Measurements from ENCODE around the gene TMEM63A.

DNA sequence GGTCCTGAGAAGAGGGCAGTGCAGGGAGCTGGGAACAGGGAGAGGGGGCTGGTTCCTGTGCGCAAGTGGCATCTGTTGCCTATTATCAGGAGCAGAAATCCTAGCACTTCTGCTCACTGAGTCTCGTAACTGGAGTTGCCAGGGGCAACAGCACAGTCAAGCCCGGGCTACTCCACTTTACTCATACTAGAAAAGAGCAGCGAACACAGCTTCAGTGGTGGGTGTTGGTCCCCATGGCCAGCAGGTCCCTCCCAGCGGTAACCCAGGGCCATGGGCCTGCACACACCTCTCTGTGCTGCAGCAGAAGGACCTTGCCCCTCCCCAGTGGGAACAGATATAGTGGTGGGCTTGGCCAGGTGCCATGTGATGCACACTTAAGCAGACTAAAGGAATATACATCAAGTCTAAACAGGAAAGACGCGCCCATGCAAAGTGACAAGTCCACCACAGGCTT is 33.4 kb upstream of the TMEM63A start:
- TF ChIP-seq, protein P1, sequence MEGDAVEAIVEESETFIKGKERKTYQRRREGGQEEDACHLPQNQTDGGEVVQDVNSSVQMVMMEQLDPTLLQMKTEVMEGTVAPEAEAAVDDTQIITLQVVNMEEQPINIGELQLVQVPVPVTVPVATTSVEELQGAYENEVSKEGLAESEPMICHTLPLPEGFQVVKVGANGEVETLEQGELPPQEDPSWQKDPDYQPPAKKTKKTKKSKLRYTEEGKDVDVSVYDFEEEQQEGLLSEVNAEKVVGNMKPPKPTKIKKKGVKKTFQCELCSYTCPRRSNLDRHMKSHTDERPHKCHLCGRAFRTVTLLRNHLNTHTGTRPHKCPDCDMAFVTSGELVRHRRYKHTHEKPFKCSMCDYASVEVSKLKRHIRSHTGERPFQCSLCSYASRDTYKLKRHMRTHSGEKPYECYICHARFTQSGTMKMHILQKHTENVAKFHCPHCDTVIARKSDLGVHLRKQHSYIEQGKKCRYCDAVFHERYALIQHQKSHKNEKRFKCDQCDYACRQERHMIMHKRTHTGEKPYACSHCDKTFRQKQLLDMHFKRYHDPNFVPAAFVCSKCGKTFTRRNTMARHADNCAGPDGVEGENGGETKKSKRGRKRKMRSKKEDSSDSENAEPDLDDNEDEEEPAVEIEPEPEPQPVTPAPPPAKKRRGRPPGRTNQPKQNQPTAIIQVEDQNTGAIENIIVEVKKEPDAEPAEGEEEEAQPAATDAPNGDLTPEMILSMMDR (IDR thresholded peaks at IDR 0.05), result no peak
- no peak for TF ChIP-seq POLR2A (IDR thresholded peaks at IDR 0.05)
